ENCODE results near the gene ESRRG. TPM values are rescaled to one million over a fixed set of nuclear protein-coding genes. Genes with fewer than 3 reads are reported as not detected.
A peak's percentile ranks its signal among the peaks of the same experiment; 100 is the strongest.

The ESRRG gene
- total and polyA plus RNA-seq, 4 donors = 0.07 to 0.47 (median 0.20) TPM

GRCh38 chr1:216726435-216726834 lies 3.2 kb upstream of the ESRRG start:
- no peak for TF ChIP-seq FOXA2 (IDR thresholded peaks at IDR 0.05)
- Histone ChIP-seq H3K9me3 (ENCODE audit: control insufficient read depth in 4 of 4, low read length in 3 of 4) (no peaks in the 10 kb centered on the region), H3K9ac (ENCODE audit: low read depth in 1 of 2, low read length in 2 of 2) (no peak overlapping the region), H3K36me3 (ENCODE audit: control insufficient read depth in 4 of 4, insufficient read depth in 3 of 4, low read depth in 1 of 4, low read length in 3 of 4) (no peaks in the 10 kb centered on the region), H3K4me1 (ENCODE audit: control insufficient read depth in 4 of 4, insufficient read depth in 4 of 4, low read length in 3 of 4) (peaks cover 0 to 11% (median 5%) of the 10 kb centered on the region in 4 donors), H3K27ac (ENCODE audit: low read depth in 1 of 2, low read length in 2 of 2) (no peak overlapping the region), H3K4me3 (ENCODE audit: low read depth in 1 of 3, low read length in 3 of 3) (no peak overlapping the region), H3K27me3 (ENCODE audit: control insufficient read depth in 4 of 4, insufficient read depth in 4 of 4, low read length in 3 of 4) (peaks cover 0 to 4% (median 2%) of the 10 kb centered on the region in 4 donors)
- no peak for DNase-seq (ENCODE audit: low spot score)

DNA sequence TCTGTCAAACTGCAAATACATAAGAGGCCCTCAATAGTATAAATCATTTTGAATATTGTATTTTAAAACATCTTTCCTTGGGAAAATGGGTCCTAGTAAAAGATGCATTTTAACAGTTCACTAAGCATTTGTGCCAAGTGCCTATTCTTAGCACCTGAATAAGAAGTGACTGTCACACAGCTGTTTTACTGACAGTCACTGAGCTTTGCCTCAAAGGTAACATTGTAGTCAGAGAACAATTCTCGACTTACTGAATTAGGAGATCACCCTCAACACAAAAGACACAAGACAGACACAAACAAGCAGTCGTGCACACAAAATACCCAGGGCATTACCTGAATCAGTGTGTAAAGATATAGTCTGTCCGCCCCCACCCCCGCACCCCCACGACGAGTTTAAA lies 408 bp downstream of the ESRRG start:
- Histone ChIP-seq H3K4me1 (ENCODE audit: control insufficient read depth in 4 of 4, insufficient read depth in 4 of 4, low read length in 3 of 4) (peaks cover 0 to 11% (median 5%) of the 10 kb centered on the region in 4 donors), H3K4me3 (ENCODE audit: low read depth in 1 of 3, low read length in 3 of 3) (peak overlapping the region in 2 of 3 donors; percentile 32 to 34), H3K27me3 (ENCODE audit: control insufficient read depth in 4 of 4, insufficient read depth in 4 of 4, low read length in 3 of 4) (peaks cover 0 to 4% (median 4%) of the 10 kb centered on the region in 4 donors), H3K27ac (ENCODE audit: low read depth in 1 of 2, low read length in 2 of 2) (no peak overlapping the region), H3K9ac (ENCODE audit: low read depth in 1 of 2, low read length in 2 of 2) (no peak overlapping the region), H3K36me3 (ENCODE audit: control insufficient read depth in 4 of 4, insufficient read depth in 3 of 4, low read depth in 1 of 4, low read length in 3 of 4) (no peaks in the 10 kb centered on the region), H3K9me3 (ENCODE audit: control insufficient read depth in 4 of 4, low read length in 3 of 4) (no peaks in the 10 kb centered on the region)
- no peak for DNase-seq (ENCODE audit: low spot score)
- 5% methylated on average over 6 of the region's 6 CpGs for WGBS
- TF ChIP-seq NR2F2 (IDR thresholded peaks at IDR 0.05) = no peak
- TF ChIP-seq, protein P1, sequence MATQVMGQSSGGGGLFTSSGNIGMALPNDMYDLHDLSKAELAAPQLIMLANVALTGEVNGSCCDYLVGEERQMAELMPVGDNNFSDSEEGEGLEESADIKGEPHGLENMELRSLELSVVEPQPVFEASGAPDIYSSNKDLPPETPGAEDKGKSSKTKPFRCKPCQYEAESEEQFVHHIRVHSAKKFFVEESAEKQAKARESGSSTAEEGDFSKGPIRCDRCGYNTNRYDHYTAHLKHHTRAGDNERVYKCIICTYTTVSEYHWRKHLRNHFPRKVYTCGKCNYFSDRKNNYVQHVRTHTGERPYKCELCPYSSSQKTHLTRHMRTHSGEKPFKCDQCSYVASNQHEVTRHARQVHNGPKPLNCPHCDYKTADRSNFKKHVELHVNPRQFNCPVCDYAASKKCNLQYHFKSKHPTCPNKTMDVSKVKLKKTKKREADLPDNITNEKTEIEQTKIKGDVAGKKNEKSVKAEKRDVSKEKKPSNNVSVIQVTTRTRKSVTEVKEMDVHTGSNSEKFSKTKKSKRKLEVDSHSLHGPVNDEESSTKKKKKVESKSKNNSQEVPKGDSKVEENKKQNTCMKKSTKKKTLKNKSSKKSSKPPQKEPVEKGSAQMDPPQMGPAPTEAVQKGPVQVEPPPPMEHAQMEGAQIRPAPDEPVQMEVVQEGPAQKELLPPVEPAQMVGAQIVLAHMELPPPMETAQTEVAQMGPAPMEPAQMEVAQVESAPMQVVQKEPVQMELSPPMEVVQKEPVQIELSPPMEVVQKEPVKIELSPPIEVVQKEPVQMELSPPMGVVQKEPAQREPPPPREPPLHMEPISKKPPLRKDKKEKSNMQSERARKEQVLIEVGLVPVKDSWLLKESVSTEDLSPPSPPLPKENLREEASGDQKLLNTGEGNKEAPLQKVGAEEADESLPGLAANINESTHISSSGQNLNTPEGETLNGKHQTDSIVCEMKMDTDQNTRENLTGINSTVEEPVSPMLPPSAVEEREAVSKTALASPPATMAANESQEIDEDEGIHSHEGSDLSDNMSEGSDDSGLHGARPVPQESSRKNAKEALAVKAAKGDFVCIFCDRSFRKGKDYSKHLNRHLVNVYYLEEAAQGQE (IDR thresholded peaks at IDR 0.05) = no peak
- no peak for TF ChIP-seq YY1 (IDR thresholded peaks at IDR 0.05)
- no peak for TF ChIP-seq ZBTB33 (IDR thresholded peaks at IDR 0.05)
- no peak for TF ChIP-seq HNF4A (conservative IDR thresholded peaks at IDR 0.05)
- no peak for TF ChIP-seq RXRA (IDR thresholded peaks at IDR 0.05)
- TF ChIP-seq GABPA (IDR thresholded peaks at IDR 0.05 in 1 of 2, conservative IDR thresholded peaks at IDR 0.05 in 1 of 2) = no peak
- TF ChIP-seq TAF1 (conservative IDR thresholded peaks at IDR 0.05) = no peak
- TF ChIP-seq, protein P2, sequence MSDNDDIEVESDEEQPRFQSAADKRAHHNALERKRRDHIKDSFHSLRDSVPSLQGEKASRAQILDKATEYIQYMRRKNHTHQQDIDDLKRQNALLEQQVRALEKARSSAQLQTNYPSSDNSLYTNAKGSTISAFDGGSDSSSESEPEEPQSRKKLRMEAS (IDR thresholded peaks at IDR 0.05) = no peak
- TF ChIP-seq JUND (IDR thresholded peaks at IDR 0.05) = no peak
- no peak for TF ChIP-seq CTCF (IDR thresholded peaks at IDR 0.05; ENCODE audit: low read depth, low read length, missing input control)
- TF ChIP-seq FOXA2 (IDR thresholded peaks at IDR 0.05) = no peak
- TF ChIP-seq EGR1 (IDR thresholded peaks at IDR 0.05; ENCODE audit: low read depth in 2 of 2) = no peak
- no peak for TF ChIP-seq HNF4G (IDR thresholded peaks at IDR 0.05)
- no peak for TF ChIP-seq FOXA1 (IDR thresholded peaks at IDR 0.05)
- no peak for TF ChIP-seq RAD21 (IDR thresholded peaks at IDR 0.05)
- no peak for TF ChIP-seq SP1 (IDR thresholded peaks at IDR 0.05)
